H1 (cell line): ENCODE data around the gene ZBTB25. TPM values are rescaled to one million over a fixed set of nuclear protein-coding genes. Genes with fewer than 3 reads are reported as not detected.

ENCODE experiments used
- CTCF ChIA-PET: fragments of 300-600 bp; sonication (Branson Sonifier 250); formaldehyde crosslinking; loops from one replicate; lab custom pipeline; 2021; ENCODE audit not compliant: partially characterized antibody; lab: Charles Lee
- POLR2A ChIA-PET: fragments of 300-600 bp; sonication (Branson Sonifier 250); formaldehyde crosslinking; loops from one replicate; lab custom pipeline; 2021; ENCODE audit warnings: inconsistent platforms; ENCODE audit not compliant: partially characterized antibody; lab: Charles Lee
- DNase-seq, 2 experiments: peaks; one replicate each; pipeline versions ENCODE4 v3.0.0 to v3.0.0-alpha.2; 2010 to 2022; ENCODE audit warnings: low spot score in 2 of 2, low read depth in 1 of 2, mixed read lengths in 1 of 2
- FAIRE-seq: peaks from 2 replicates; lab custom pipeline; 2011; peaks lifted over from hg19 to GRCh38; lab: Jason Lieb, UNC
- H2AFZ ChIP-seq: 2 replicates; pipeline ENCODE4 v1.8.1; 2012; ENCODE audit warnings: low read length, inconsistent platforms
- H2AK5ac ChIP-seq: 2 replicates; pipeline ENCODE4 v1.6.1; 2013; ENCODE audit warnings: low read depth, low read length
- H2BK120ac ChIP-seq: replicated peaks from 2 replicates; pipeline ENCODE3; 2013; ENCODE audit warnings: low read depth, low read length, inconsistent platforms
- H2BK12ac ChIP-seq: 2 replicates; pipeline ENCODE4 v1.6.1; 2013; ENCODE audit warnings: low read depth, low read length
- H2BK15ac ChIP-seq: 2 replicates; pipeline ENCODE4 v1.6.1; 2013; ENCODE audit warnings: low read length
- H2BK20ac ChIP-seq: 2 replicates; pipeline ENCODE4 v1.6.1; 2013; ENCODE audit warnings: low read length
- H2BK5ac ChIP-seq: 2 replicates; pipeline ENCODE4 v1.6.1; 2013; ENCODE audit warnings: low read depth, low read length
- H3K14ac ChIP-seq: 2 replicates; pipeline ENCODE4 v1.6.1; 2013; ENCODE audit warnings: inconsistent platforms; ENCODE audit not compliant: insufficient read length
- H3K18ac ChIP-seq: 2 replicates; pipeline ENCODE4 v1.6.1; 2013; ENCODE audit warnings: low read length; ENCODE audit errors: extremely low read depth
- H3K23ac ChIP-seq: 2 replicates; pipeline ENCODE4 v1.6.1; 2013; ENCODE audit warnings: inconsistent platforms; ENCODE audit not compliant: insufficient read length
- H3K23me2 ChIP-seq: 2 replicates; pipeline ENCODE4 v1.6.1; 2013; ENCODE audit warnings: low read depth, low read length
- H3K27ac ChIP-seq: 2 replicates; pipeline ENCODE4 v1.6.1; 2011; ENCODE audit warnings: low read depth, low read length, inconsistent platforms
- H3K27me3 ChIP-seq, 4 experiments: replicated peaks in 1 of 4; 1 replicate in 1 of 4; 2 replicates in 3 of 4; pipeline versions ENCODE4 v1.6.1 to v1.8.1; 2011 to 2013; ENCODE audit warnings: low read length in 3 of 4, mild to moderate bottlenecking in 3 of 4, inconsistent platforms in 2 of 4, mixed read lengths in 2 of 4, moderate library complexity in 1 of 4; ENCODE audit not compliant: control insufficient read depth in 3 of 4, insufficient read depth in 3 of 4; ENCODE audit errors: extremely low read depth in 1 of 4
- H3K36me3 ChIP-seq, 4 experiments: 2 replicates each; pipeline versions ENCODE4 v1.6.1 to v1.8.1; 2011 to 2013; ENCODE audit warnings: mild to moderate bottlenecking in 4 of 4, low read length in 3 of 4, moderate library complexity in 2 of 4, control low read depth in 1 of 4, inconsistent platforms in 1 of 4; ENCODE audit not compliant: insufficient read depth in 4 of 4, control insufficient read depth in 2 of 4
- H3K4ac ChIP-seq: replicated peaks from 2 replicates; pipeline ENCODE3; 2013; ENCODE audit warnings: low read length, low read depth, mixed read lengths, inconsistent platforms; ENCODE audit not compliant: insufficient read length
- H3K4me1 ChIP-seq, 4 experiments: replicated peaks in 1 of 4; 1 replicate in 1 of 4; 2 replicates in 3 of 4; pipeline versions ENCODE4 v1.6.1 to v1.8.1; 2011 to 2013; ENCODE audit warnings: low read length in 3 of 4, inconsistent platforms in 2 of 4, mixed read lengths in 1 of 4; ENCODE audit not compliant: insufficient read depth in 4 of 4, control insufficient read depth in 3 of 4
- H3K4me2 ChIP-seq, 2 experiments: 2 replicates each; pipeline versions ENCODE4 v1.6.1 to v1.8.1; 2011 to 2013; ENCODE audit warnings: low read depth in 2 of 2, low read length in 2 of 2, control low read depth in 1 of 2, inconsistent platforms in 1 of 2, mild to moderate bottlenecking in 1 of 2; ENCODE audit not compliant: insufficient read depth in 1 of 2
- H3K4me3 ChIP-seq, 4 experiments: fragments of 200-600, 300-600 bp in 1 of 4; sonication (generic), shearing (Covaris generic), sonication (Bioruptor Twin) in 1 of 4; 2 replicates each; pipeline versions ENCODE4 v1.5.1 to v1.8.1; 2011 to 2016; ENCODE audit warnings: low read length in 4 of 4, low read depth in 3 of 4, control low read depth in 2 of 4, inconsistent platforms in 2 of 4, mild to moderate bottlenecking in 2 of 4, mixed read lengths in 1 of 4, moderate library complexity in 1 of 4; ENCODE audit not compliant: insufficient read depth in 2 of 4; ENCODE audit errors: extremely low read depth in 1 of 4
- H3K56ac ChIP-seq: replicated peaks from 2 replicates; pipeline ENCODE3; 2013; ENCODE audit warnings: low read depth, mild to moderate bottlenecking, mixed read lengths, low read length, inconsistent platforms; ENCODE audit not compliant: insufficient read length
- H3K79me1 ChIP-seq: 2 replicates; pipeline ENCODE4 v1.6.1; 2013; ENCODE audit warnings: low read depth, low read length, control low read depth
- H3K79me2 ChIP-seq, 2 experiments: 2 replicates each; pipeline versions ENCODE4 v1.6.1 to v1.8.1; 2012 to 2013; ENCODE audit warnings: low read length in 2 of 2, mild to moderate bottlenecking in 2 of 2, inconsistent platforms in 1 of 2; ENCODE audit not compliant: insufficient read depth in 2 of 2, control insufficient read depth in 1 of 2
- H3K9ac ChIP-seq, 4 experiments: replicated peaks in 1 of 4; 1 replicate in 1 of 4; 2 replicates in 3 of 4; pipeline versions ENCODE4 v1.6.1 to v1.8.1; 2011 to 2013; ENCODE audit warnings: low read depth in 3 of 4, low read length in 3 of 4, control low read depth in 2 of 4, mild to moderate bottlenecking in 2 of 4, moderate library complexity in 2 of 4, inconsistent platforms in 1 of 4; ENCODE audit errors: extremely low read depth in 1 of 4
- H3K9me3 ChIP-seq, 2 experiments: 2 replicates each; pipeline versions ENCODE4 v1.6.1 to v1.8.1; 2012 to 2013; ENCODE audit warnings: mild to moderate bottlenecking in 2 of 2, moderate library complexity in 2 of 2, control low read depth in 1 of 2, inconsistent platforms in 1 of 2, low read depth in 1 of 2, low read length in 1 of 2, mixed read lengths in 1 of 2; ENCODE audit not compliant: insufficient read depth in 2 of 2
- H4K20me1 ChIP-seq, 2 experiments: replicated peaks in 1 of 2; 2 replicates each; pipeline versions ENCODE3 to v1.8.1; 2011 to 2013; ENCODE audit warnings: inconsistent platforms in 2 of 2, low read length in 2 of 2, mild to moderate bottlenecking in 1 of 2; ENCODE audit not compliant: insufficient read depth in 2 of 2, control insufficient read depth in 1 of 2
- H4K5ac ChIP-seq: 2 replicates; pipeline ENCODE4 v1.6.1; 2013; ENCODE audit warnings: low read length, low read depth, mixed read lengths, inconsistent platforms; ENCODE audit not compliant: insufficient read length
- H4K8ac ChIP-seq: 2 replicates; pipeline ENCODE4 v1.8.0; 2013; ENCODE audit warnings: mild to moderate bottlenecking, moderate library complexity, low read length, inconsistent platforms; ENCODE audit not compliant: insufficient read depth; ENCODE audit errors: extremely low read depth
- H4K91ac ChIP-seq: replicated peaks from 2 replicates; pipeline ENCODE3; 2013; ENCODE audit warnings: low read length, mixed read lengths, inconsistent platforms; ENCODE audit not compliant: insufficient read length
- CTCF ChIP-seq, 3 experiments: IDR thresholded peaks; 1 replicate in 2 of 3; 2 replicates in 1 of 3; pipeline versions ENCODE4 v1.5.1 to v1.6.1; 2011; ENCODE audit warnings: low read length in 3 of 3, mild to moderate bottlenecking in 3 of 3, inconsistent platforms in 2 of 3, low read depth in 1 of 3, moderate library complexity in 1 of 3; ENCODE audit not compliant: insufficient read depth in 1 of 3; ENCODE audit errors: control extremely low read depth in 1 of 3
- KDM1A ChIP-seq: fragments of 200-600, 300-600 bp; sonication (generic); IDR thresholded peaks from 2 replicates; pipeline ENCODE4 v1.7.1; 2016; ENCODE audit warnings: mild to moderate bottlenecking, low read length, borderline replicate concordance
- NRF1 ChIP-seq: IDR thresholded peaks from 2 replicates; pipeline ENCODE4 v1.6.1; 2011; ENCODE audit warnings: mild to moderate bottlenecking, low read depth, low read length, improper control_type of control experiment
- POLR2A ChIP-seq, 2 experiments: IDR thresholded peaks; 1 replicate in 1 of 2; 2 replicates in 1 of 2; pipeline ENCODE4 v1.6.1; 2011; ENCODE audit warnings: low read depth in 2 of 2, low read length in 2 of 2, mild to moderate bottlenecking in 2 of 2; ENCODE audit errors: control extremely low read depth in 1 of 2
- RXRA ChIP-seq: IDR thresholded peaks from 2 replicates; pipeline ENCODE4 v1.6.1; 2011; ENCODE audit warnings: low read depth, mild to moderate bottlenecking, low read length, moderate library complexity; ENCODE audit not compliant: insufficient read depth
- WGBS, 2 experiments: shearing (Covaris generic) in 1 of 2; methylation state at CpG; one replicate each; pipeline versions ENCODE4 v1.1.6 to v1.1.7; 2013 to 2015; ENCODE audit warnings: low lambda C conversion rate in 2 of 2, mixed read lengths in 2 of 2, inconsistent platforms in 1 of 2, low coverage in 1 of 2, missing lambda C conversion rate in 1 of 2; ENCODE audit not compliant: insufficient replicate concordance in 2 of 2, insufficient coverage in 1 of 2, insufficient read length in 1 of 2; ENCODE audit errors: extremely low coverage in 1 of 2, missing lambda C conversion rate in 1 of 2; 5-methylcytosine and 5-hydroxymethylcytosine counted together
- polyA plus RNA-seq, 7 experiments: library from polyadenylated mRNA; depleted of rRNA in 3 of 7; stranded (reverse) in 5 of 7; unstranded in 2 of 7; fragments of >200 nt in 5 of 7; fragments of 200-250 nt in 2 of 7; gene quantifications; 1 replicate in 5 of 7; 2 replicates in 1 of 7; 4 replicates in 1 of 7; pipeline versions ENCODE4 v1.2.1 to v1.2.3, GENCODE V29; 2011 to 2013; ENCODE audit warnings: missing spikeins in 2 of 7, mixed read lengths in 2 of 7
- total RNA-seq: library from RNA; stranded (reverse); fragmentation: NEBNext Ultra II Directional; extraction: Animal tissue kit (Norgen Biotek cat#: 25700); gene quantifications from 2 replicates; pipeline ENCODE4 v1.2.1, GENCODE V29; 2021

The ZBTB25 gene
- total and polyA plus RNA-seq, 2 of the 8 experiments (the other 6 are each of a cell fraction or from before 2014, with no cell fraction given): 5.4 to 11.4 TPM

GRCh38 chr14:64423987-64424386, 79.7 kb downstream of the ZBTB25 start:
- TF ChIP-seq NRF1 (no peak), POLR2A (IDR thresholded peaks at IDR 0.05; ENCODE audit: control extremely low read depth in 1 of 2, low read depth in 2 of 2, low read length in 2 of 2) (no peak), KDM1A (no peak), CTCF (IDR thresholded peaks at IDR 0.05; ENCODE audit: control extremely low read depth in 1 of 3, insufficient read depth in 1 of 3, low read depth in 1 of 3, low read length in 3 of 3) (no peak), RXRA (no peak)
- H3K4ac ChIP-seq: no peak overlapping the region
- H3K9me3 ChIP-seq: no peaks in the 10 kb centered on the region
- POLR2A ChIA-PET: interaction anchor here (1.4 to 1.9 kb wide), 3 partner anchors 15 to 20 kb away, joined by 3 to 7 read pairs (median 3); no protein-coding TSS in a partner anchor
- H2AFZ ChIP-seq: no peak overlapping the region
- no peak overlapping the region for H4K91ac ChIP-seq
- peaks cover 0 to 6% of the 10 kb centered on the region in 2 experiments for H4K20me1 ChIP-seq
- no peaks in the 10 kb centered on the region for H3K79me2 ChIP-seq
- no peak overlapping the region for H3K27ac ChIP-seq
- no peak overlapping the region for H3K23ac ChIP-seq
- H3K18ac ChIP-seq: no peak overlapping the region
- H4K5ac ChIP-seq: no peak overlapping the region
- H2BK15ac ChIP-seq: no peak overlapping the region
- WGBS, 2 experiments: 97% methylated on average over 6 of the region's 6 CpGs; no CpG with 5 or more reads in 1 of the 2 experiments
- H2BK120ac ChIP-seq: no peak overlapping the region
- FAIRE-seq: no peak
- H3K14ac ChIP-seq: no peak overlapping the region
- no peak overlapping the region for H2BK12ac ChIP-seq
- H3K27me3 ChIP-seq: no peaks in the 10 kb centered on the region
- H3K23me2 ChIP-seq: no peaks in the 10 kb centered on the region
- no peak overlapping the region for H2BK20ac ChIP-seq
- H3K9ac ChIP-seq: no peak overlapping the region
- 0 out of 2 replicates have a peak, but pooled peaks cover 3% of the 10 kb centered on the region for H3K79me1 ChIP-seq
- H3K4me3 ChIP-seq: no peak overlapping the region
- H3K56ac ChIP-seq: no peak overlapping the region
- H3K36me3 ChIP-seq: peaks cover 23 to 91% (median 72%) of the 10 kb centered on the region in 4 experiments; a peak in 7 of 8 replicates
- DNase-seq: no peak
- no peaks in the 10 kb centered on the region for H3K4me1 ChIP-seq
- CTCF ChIA-PET: interaction anchor here (0.6 to 2.6 kb wide), 12 partner anchors 9 to 846 kb away, joined by 3 to 14 read pairs (median 4); no protein-coding TSS in a partner anchor
- H2BK5ac ChIP-seq: no peak overlapping the region
- no peak overlapping the region for H4K8ac ChIP-seq
- H3K4me2 ChIP-seq: no peak overlapping the region
- no peak overlapping the region for H2AK5ac ChIP-seq
